Caco-2 (cell line): ENCODE data around the gene INHBB. TPM values are rescaled to one million over a fixed set of nuclear protein-coding genes. Genes with fewer than 3 reads are reported as not detected.

Source experiments
- BruUV-seq: library from RNA; stranded (reverse); fragments of 400-500 nt; replicated peaks from 2 replicates; lab custom pipeline; 2021; lab: Mats Ljungman, UMichigan
- CTCF ChIA-PET: fragments of 300-600 bp; sonication (Branson Sonifier 250); formaldehyde crosslinking; loops from one replicate; lab custom pipeline; 2022; ENCODE audit warnings: antibody characterized with exemption; lab: Charles Lee
- POLR2A ChIA-PET: fragments of 300-600 bp; sonication (Branson Sonifier 250); formaldehyde crosslinking; loops from one replicate; lab custom pipeline; 2022; ENCODE audit warnings: antibody characterized with exemption; lab: Charles Lee
- DNase-seq, 2 experiments: peaks; one replicate each; pipeline versions ENCODE4 v3.0.0 to v3.0.0-alpha.2; 2020 to 2022
- H3K27me3 ChIP-seq: replicated peaks from 2 replicates; pipeline ENCODE4 v1.6.0; 2011; ENCODE audit warnings: low read length; ENCODE audit not compliant: control insufficient read depth, insufficient read depth
- H3K36me3 ChIP-seq: 2 replicates; pipeline ENCODE4 v1.5.1; 2011; ENCODE audit warnings: low read length; ENCODE audit not compliant: control insufficient read depth, insufficient read depth
- H3K4me1 ChIP-seq: fragments of 250-450 bp; sonication (Bioruptor Pico); 2 replicates; pipeline ENCODE4 v1.5.1; 2020; ENCODE audit warnings: mild to moderate bottlenecking
- H3K4me3 ChIP-seq: 2 replicates; pipeline ENCODE4 v1.5.1; 2011; ENCODE audit warnings: low read depth, mild to moderate bottlenecking, control low read depth, low read length
- H3K9me3 ChIP-seq: fragments of 250-450 bp; sonication (Bioruptor Pico); 2 replicates; pipeline ENCODE4 v1.5.1; 2020; ENCODE audit warnings: mild to moderate bottlenecking, moderate library complexity
- H3K27ac Mint-ChIP-seq: one replicate; pipeline ENCODE4 v1.8.0; 2022; ENCODE audit warnings: mixed read lengths; ENCODE audit not compliant: unreplicated experiment
- H3K27me3 Mint-ChIP-seq: one replicate; pipeline ENCODE4 v1.8.0; 2022; ENCODE audit warnings: mixed read lengths; ENCODE audit not compliant: insufficient read depth, unreplicated experiment
- H3K36me3 Mint-ChIP-seq: one replicate; pipeline ENCODE4 v1.8.0; 2022; ENCODE audit warnings: mild to moderate bottlenecking, mixed read lengths; ENCODE audit not compliant: insufficient read depth, unreplicated experiment
- H3K4me1 Mint-ChIP-seq: one replicate; pipeline ENCODE4 v1.8.0; 2022; ENCODE audit warnings: low read depth, mixed read lengths; ENCODE audit not compliant: unreplicated experiment
- H3K4me3 Mint-ChIP-seq: one replicate; pipeline ENCODE4 v1.8.0; 2022; ENCODE audit warnings: mild to moderate bottlenecking, moderate library complexity, mixed read lengths; ENCODE audit not compliant: unreplicated experiment
- H3K9me3 Mint-ChIP-seq: one replicate; pipeline ENCODE4 v1.8.0; 2022; ENCODE audit warnings: mixed read lengths; ENCODE audit not compliant: unreplicated experiment
- intact Hi-C: fragments of 100-400 bp; cut with micrococcal nuclease; formaldehyde crosslinking; loops from one replicate; pipeline ENCODE4 v1.10.0; 2022; ENCODE audit not compliant: unreplicated experiment
- total RNA-seq: library from RNA; stranded (reverse); gene quantifications from 2 replicates; pipeline ENCODE4 v1.2.3, GENCODE V29; 2022
- TF ChIP-seq, protein P1 (sequence below), 2 experiments: fragments of 200-600 bp in 1 of 2; IDR thresholded peaks; 1 replicate in 1 of 2; 2 replicates in 1 of 2; pipeline versions ENCODE4 v1.5.1 to v1.8.0; 2011 to 2022; ENCODE audit warnings: antibody characterized with exemption in 1 of 2, control low read depth in 1 of 2, inconsistent platforms in 1 of 2, low read depth in 1 of 2, low read length in 1 of 2, mild to moderate bottlenecking in 1 of 2, moderate library complexity in 1 of 2; ENCODE audit not compliant: insufficient read depth in 1 of 2, severe bottlenecking in 1 of 2, unreplicated experiment in 1 of 2

The INHBB gene
- total RNA-seq, 1 experiment from 2014 or later = 28.9 TPM

DNA sequence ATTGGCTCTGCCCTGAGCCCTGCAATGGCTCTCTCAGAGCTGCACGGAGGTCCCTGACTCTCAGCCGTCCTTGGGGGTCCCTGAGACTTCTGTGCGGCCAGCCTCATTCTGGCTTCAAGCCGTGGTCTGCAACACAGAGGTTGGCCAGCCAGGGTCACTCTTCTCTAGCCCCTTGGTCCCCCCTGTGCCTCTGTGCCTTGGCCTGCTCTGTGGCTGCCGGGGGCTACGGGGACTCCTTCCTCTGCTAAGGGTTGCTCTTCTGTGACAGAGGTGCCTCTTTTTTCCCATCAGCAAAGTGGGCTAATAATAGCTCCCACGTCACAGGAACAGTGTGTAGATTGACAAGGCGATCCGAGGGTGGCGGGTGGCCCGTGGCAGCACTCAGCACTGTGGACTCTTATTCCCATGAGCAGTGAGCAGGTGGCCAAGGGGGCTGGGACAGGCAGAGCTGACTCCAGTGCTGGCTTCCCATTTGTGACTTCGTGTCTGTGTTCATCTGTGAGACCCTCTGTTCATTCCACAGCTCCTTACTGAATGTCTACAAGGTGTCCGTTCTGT is 19.4 kb downstream of the INHBB start:
- Histone ChIP-seq H3K4me3 (no peak overlapping the region), H3K36me3 (no peaks in the 10 kb centered on the region), H3K27me3 (no peaks in the 10 kb centered on the region), H3K9me3 (no peaks in the 10 kb centered on the region), H3K4me1 (no peaks in the 10 kb centered on the region)
- no peaks in the 10 kb centered on the region for H3K9me3 Mint-ChIP-seq
- H3K27me3 Mint-ChIP-seq = no peaks in the 10 kb centered on the region
- TF ChIP-seq, protein P1, sequence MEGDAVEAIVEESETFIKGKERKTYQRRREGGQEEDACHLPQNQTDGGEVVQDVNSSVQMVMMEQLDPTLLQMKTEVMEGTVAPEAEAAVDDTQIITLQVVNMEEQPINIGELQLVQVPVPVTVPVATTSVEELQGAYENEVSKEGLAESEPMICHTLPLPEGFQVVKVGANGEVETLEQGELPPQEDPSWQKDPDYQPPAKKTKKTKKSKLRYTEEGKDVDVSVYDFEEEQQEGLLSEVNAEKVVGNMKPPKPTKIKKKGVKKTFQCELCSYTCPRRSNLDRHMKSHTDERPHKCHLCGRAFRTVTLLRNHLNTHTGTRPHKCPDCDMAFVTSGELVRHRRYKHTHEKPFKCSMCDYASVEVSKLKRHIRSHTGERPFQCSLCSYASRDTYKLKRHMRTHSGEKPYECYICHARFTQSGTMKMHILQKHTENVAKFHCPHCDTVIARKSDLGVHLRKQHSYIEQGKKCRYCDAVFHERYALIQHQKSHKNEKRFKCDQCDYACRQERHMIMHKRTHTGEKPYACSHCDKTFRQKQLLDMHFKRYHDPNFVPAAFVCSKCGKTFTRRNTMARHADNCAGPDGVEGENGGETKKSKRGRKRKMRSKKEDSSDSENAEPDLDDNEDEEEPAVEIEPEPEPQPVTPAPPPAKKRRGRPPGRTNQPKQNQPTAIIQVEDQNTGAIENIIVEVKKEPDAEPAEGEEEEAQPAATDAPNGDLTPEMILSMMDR (IDR thresholded peaks at IDR 0.05; ENCODE audit: insufficient read depth in 1 of 2, low read depth in 1 of 2, low read length in 1 of 2, severe bottlenecking in 1 of 2, unreplicated experiment in 1 of 2) = no peak
- no peaks in the 10 kb centered on the region for H3K36me3 Mint-ChIP-seq
- ChIA-PET POLR2A (no interaction called here), CTCF (no interaction called here)
- no TSS peak for BruUV-seq
- no peaks in the 10 kb centered on the region for H3K4me1 Mint-ChIP-seq
- H3K4me3 Mint-ChIP-seq = no peak overlapping the region
- intact Hi-C loops = no loop called here
- no peak for DNase-seq
- H3K27ac Mint-ChIP-seq = no peak overlapping the region

DNA sequence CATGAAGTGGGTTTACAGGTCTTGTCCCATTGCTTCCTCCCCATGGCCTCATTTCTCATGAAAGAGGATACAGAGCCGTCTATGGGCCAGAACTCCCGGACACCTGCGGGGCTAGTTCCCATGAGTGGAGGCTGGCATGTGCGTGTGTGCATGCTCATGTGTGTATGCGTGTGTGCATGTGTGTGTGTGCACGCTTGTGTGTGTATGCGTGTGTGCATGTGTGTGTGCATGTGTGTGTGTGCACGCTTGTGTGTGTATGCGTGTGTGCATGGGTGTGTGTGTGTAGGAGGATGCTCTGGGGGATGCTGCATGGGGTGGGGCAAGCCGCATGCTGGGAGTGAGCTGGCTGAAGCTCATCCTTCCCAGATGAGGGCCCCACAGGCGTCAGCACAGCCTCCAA is 20.8 kb downstream of the INHBB start:
- CTCF ChIA-PET = no interaction called here
- Histone ChIP-seq H3K4me1 (no peaks in the 10 kb centered on the region), H3K9me3 (no peaks in the 10 kb centered on the region), H3K4me3 (no peak overlapping the region), H3K36me3 (no peaks in the 10 kb centered on the region), H3K27me3 (no peaks in the 10 kb centered on the region)
- H3K9me3 Mint-ChIP-seq = no peaks in the 10 kb centered on the region
- H3K27ac Mint-ChIP-seq = no peak overlapping the region
- intact Hi-C loops = no loop called here
- DNase-seq = no peak
- no TSS peak for BruUV-seq
- H3K36me3 Mint-ChIP-seq = no peaks in the 10 kb centered on the region
- no peaks in the 10 kb centered on the region for H3K4me1 Mint-ChIP-seq
- no peaks in the 10 kb centered on the region for H3K27me3 Mint-ChIP-seq
- POLR2A ChIA-PET = no interaction called here
- TF ChIP-seq, protein P1 (IDR thresholded peaks at IDR 0.05; ENCODE audit: insufficient read depth in 1 of 2, low read depth in 1 of 2, low read length in 1 of 2, severe bottlenecking in 1 of 2, unreplicated experiment in 1 of 2) = no peak
- H3K4me3 Mint-ChIP-seq = no peak overlapping the region

DNA sequence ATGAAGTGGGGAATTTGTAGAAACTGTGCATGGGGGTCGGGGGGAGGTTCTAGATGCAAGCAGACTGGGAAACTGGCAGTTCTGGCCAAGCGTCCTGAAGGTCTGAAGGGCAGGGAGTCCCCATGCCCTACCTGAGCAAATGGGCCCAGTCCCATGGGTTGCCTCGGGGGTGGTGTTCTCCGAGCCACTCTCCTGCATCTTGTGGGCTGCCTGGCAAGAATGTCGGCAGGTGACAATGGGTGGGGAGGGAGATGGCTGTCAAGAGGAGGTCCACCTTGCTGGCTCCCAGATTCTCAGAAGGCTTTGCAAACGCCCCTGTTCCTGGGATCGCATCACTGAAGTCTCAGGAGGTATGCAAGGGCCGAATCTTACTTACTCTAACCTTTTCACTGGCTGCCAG is 21.3 kb downstream of the INHBB start:
- Mint-ChIP-seq H3K27me3 (no peaks in the 10 kb centered on the region), H3K36me3 (no peaks in the 10 kb centered on the region), H3K27ac (no peak overlapping the region), H3K9me3 (no peaks in the 10 kb centered on the region), H3K4me1 (no peaks in the 10 kb centered on the region), H3K4me3 (no peak overlapping the region)
- POLR2A ChIA-PET = no interaction called here
- Histone ChIP-seq H3K4me1 (no peaks in the 10 kb centered on the region), H3K9me3 (no peaks in the 10 kb centered on the region), H3K36me3 (no peaks in the 10 kb centered on the region), H3K4me3 (no peak overlapping the region), H3K27me3 (no peaks in the 10 kb centered on the region)
- BruUV-seq = no TSS peak
- TF ChIP-seq, protein P1 (IDR thresholded peaks at IDR 0.05; ENCODE audit: insufficient read depth in 1 of 2, low read depth in 1 of 2, low read length in 1 of 2, severe bottlenecking in 1 of 2, unreplicated experiment in 1 of 2) = no peak
- no peak for DNase-seq
- CTCF ChIA-PET = no interaction called here
- intact Hi-C loops = no loop called here
